Activated T-cell treated with anti-CD3 and anti-CD28 coated beads, Interleukin-2, amount 50 U/mL, for 72 hours (primary cell): ENCODE measurements around the gene DEFB126. TPM values are rescaled to one million over a fixed set of nuclear protein-coding genes. Genes with fewer than 3 reads are reported as not detected.
"Not testable (repeated sequence)": the region's sequence is repeated elsewhere in the genome, so short reads cannot be mapped to it uniquely, and the experiment has no call there.

ENCODE experiments used
- ATAC-seq, 2 donors: fragments of 150-1000 bp; cut with Tn5 transposase; replicated peaks in 1 of 2; 2 replicates each; pipeline ENCODE4 v1.10.0; 2021; ENCODE audit warnings: moderate library complexity in 2 of 2, mild to moderate bottlenecking in 1 of 2
- DNase-seq, 2 donors: peaks; one replicate each; pipeline ENCODE4 v3.0.0; 2021 to 2022; ENCODE audit warnings: mixed read lengths in 1 of 2
- H3K27ac Mint-ChIP-seq: one replicate; pipeline ENCODE4 v1.8.0; 2022; ENCODE audit warnings: mild to moderate bottlenecking, moderate library complexity, mixed read lengths
- H3K27me3 Mint-ChIP-seq: one replicate; pipeline ENCODE4 v1.8.0; 2022; ENCODE audit warnings: low read depth, mixed read lengths
- H3K36me3 Mint-ChIP-seq, 2 donors: one replicate each; pipeline ENCODE4 v1.8.0; 2022; ENCODE audit warnings: mixed read lengths in 2 of 2, mild to moderate bottlenecking in 1 of 2; ENCODE audit not compliant: insufficient read depth in 2 of 2
- H3K4me1 Mint-ChIP-seq: one replicate; pipeline ENCODE4 v1.8.0; 2022; ENCODE audit warnings: low read depth, mixed read lengths
- H3K4me3 Mint-ChIP-seq, 2 donors: one replicate each; pipeline ENCODE4 v1.8.0; 2022; ENCODE audit warnings: mild to moderate bottlenecking in 2 of 2, mixed read lengths in 2 of 2, moderate library complexity in 2 of 2
- H3K9me3 Mint-ChIP-seq, 2 donors: one replicate each; pipeline ENCODE4 v1.8.0; 2022; ENCODE audit warnings: mixed read lengths in 2 of 2
- total RNA-seq, 2 donors: library from RNA; stranded (reverse); gene quantifications; one replicate each; pipeline ENCODE4 v1.2.3, GENCODE V29; 2022

Gene DEFB126
- total RNA-seq, result not detected

- ATAC-seq (no peak), DNase-seq (no peak)
- H3K9me3 Mint-ChIP-seq, result no peaks in the 10 kb centered on the region
- peaks cover 33% of the 10 kb centered on the region for H3K27me3 Mint-ChIP-seq
- no peak within 1 kb of the TSS for H3K27ac Mint-ChIP-seq
- H3K36me3 Mint-ChIP-seq, result no peaks in the 10 kb centered on the region
- no peak within 1 kb of the TSS for H3K4me3 Mint-ChIP-seq
- peaks cover 4% of the 10 kb centered on the region for H3K4me1 Mint-ChIP-seq
These were observed at the start of gene DEFB126 for GRCh38 chr20:142290-142689. Gene DEFB126 (plus strand): TSS chr20:142590. CDS start chr20:142629, 39 bp downstream.

GRCh38 chr20:93641-94040, 48.7 kb upstream of the DEFB126 start:
- ATAC-seq, result no peak
- peaks cover 8 to 11% of the 10 kb centered on the region in 2 donors for H3K9me3 Mint-ChIP-seq
- H3K36me3 Mint-ChIP-seq, result peaks cover 6 to 13% of the 10 kb centered on the region in 2 donors
- no peak for DNase-seq
- no peak overlapping the region for H3K4me3 Mint-ChIP-seq
- H3K27me3 Mint-ChIP-seq, result peaks cover 52% of the 10 kb centered on the region
- H3K27ac Mint-ChIP-seq, result no peak overlapping the region
- no peaks in the 10 kb centered on the region for H3K4me1 Mint-ChIP-seq

GRCh38 chr20:95215-95614, 47.2 kb upstream of the DEFB126 start:
- H3K4me1 Mint-ChIP-seq, result no peaks in the 10 kb centered on the region
- peaks cover 6 to 13% of the 10 kb centered on the region in 2 donors for H3K36me3 Mint-ChIP-seq
- peaks cover 8 to 11% of the 10 kb centered on the region in 2 donors for H3K9me3 Mint-ChIP-seq
- no peak overlapping the region for H3K27ac Mint-ChIP-seq
- no peak for ATAC-seq
- no peak for DNase-seq
- peaks cover 47% of the 10 kb centered on the region for H3K27me3 Mint-ChIP-seq
- H3K4me3 Mint-ChIP-seq, result no peak overlapping the region

- Mint-ChIP-seq H3K27me3 (peaks cover 42% of the 10 kb centered on the region), H3K36me3 (peaks cover 6 to 13% of the 10 kb centered on the region in 2 donors), H3K9me3 (peaks cover 8 to 11% of the 10 kb centered on the region in 2 donors)
These were observed 44.7 kb upstream of the DEFB126 start for GRCh38 chr20:97691-98090.

GRCh38 chr20:101975-102374, 40.4 kb upstream of the DEFB126 start:
- H3K27me3 Mint-ChIP-seq, result peaks cover 42% of the 10 kb centered on the region
- ATAC-seq, result no peak
- H3K36me3 Mint-ChIP-seq, result no peaks in the 10 kb centered on the region
- H3K4me3 Mint-ChIP-seq, result no peak overlapping the region
- no peak overlapping the region for H3K27ac Mint-ChIP-seq
- no peaks in the 10 kb centered on the region for H3K9me3 Mint-ChIP-seq
- no peaks in the 10 kb centered on the region for H3K4me1 Mint-ChIP-seq
- DNase-seq, result no peak

More at GRCh38 chr20:97691-98090, 44.7 kb upstream of the DEFB126 start:
- DNase-seq, H3K27ac Mint-ChIP-seq, H3K4me1 Mint-ChIP-seq, H3K4me3 Mint-ChIP-seq, ATAC-seq: not testable (repeated sequence)

GRCh38 chr20:103456-103855, 38.9 kb upstream of the DEFB126 start:
- Mint-ChIP-seq H3K4me3 (no peak overlapping the region), H3K9me3 (no peaks in the 10 kb centered on the region), H3K4me1 (no peaks in the 10 kb centered on the region), H3K27me3 (peaks cover 53% of the 10 kb centered on the region), H3K27ac (no peak overlapping the region), H3K36me3 (no peaks in the 10 kb centered on the region)
- no peak for ATAC-seq
- DNase-seq, result no peak

GRCh38 chr20:112396-112795, 30.0 kb upstream of the DEFB126 start:
- H3K36me3 Mint-ChIP-seq, result no peaks in the 10 kb centered on the region
- no peak overlapping the region for H3K4me3 Mint-ChIP-seq
- H3K27me3 Mint-ChIP-seq, result peaks cover 28% of the 10 kb centered on the region
- peaks cover 1 to 2% of the 10 kb centered on the region in 2 donors for H3K9me3 Mint-ChIP-seq
- no peak for DNase-seq
- no peak overlapping the region for H3K27ac Mint-ChIP-seq
- no peaks in the 10 kb centered on the region for H3K4me1 Mint-ChIP-seq
- no peak for ATAC-seq

GRCh38 chr20:117518-117917, 24.9 kb upstream of the DEFB126 start:
- no peak for ATAC-seq

GRCh38 chr20:129786-130323, 12.5 kb upstream of the DEFB126 start:
- not testable (repeated sequence) for H3K4me1 Mint-ChIP-seq, ATAC-seq
- H3K27me3 Mint-ChIP-seq, result peaks cover 22% of the 10 kb centered on the region

More at GRCh38 chr20:117518-117917, 24.9 kb upstream of the DEFB126 start:
- no peak overlapping the region for H3K4me3 Mint-ChIP-seq
- H3K36me3 Mint-ChIP-seq, result no peaks in the 10 kb centered on the region
- H3K9me3 Mint-ChIP-seq, result peaks cover 4% of the 10 kb centered on the region in 2 donors
- H3K4me1 Mint-ChIP-seq, result no peaks in the 10 kb centered on the region
- no peak overlapping the region for H3K27ac Mint-ChIP-seq
- DNase-seq, result no peak
- H3K27me3 Mint-ChIP-seq, result peaks cover 53% of the 10 kb centered on the region

GRCh38 chr20:137668-138490, 4.5 kb upstream of the DEFB126 start:
- peaks cover 4% of the 10 kb centered on the region for H3K4me1 Mint-ChIP-seq
- peaks cover 2 to 3% of the 10 kb centered on the region in 2 donors for H3K9me3 Mint-ChIP-seq
- no peak overlapping the region for H3K4me3 Mint-ChIP-seq
- H3K27me3 Mint-ChIP-seq, result peaks cover 15% of the 10 kb centered on the region
- DNase-seq (peak in 1 of 2 donors; percentile 3), ATAC-seq (no peak)
- no peak overlapping the region for H3K27ac Mint-ChIP-seq
- H3K36me3 Mint-ChIP-seq, result no peaks in the 10 kb centered on the region

More at GRCh38 chr20:129786-130323, 12.5 kb upstream of the DEFB126 start:
- not testable (repeated sequence) for H3K4me3 Mint-ChIP-seq, H3K9me3 Mint-ChIP-seq, H3K27ac Mint-ChIP-seq, DNase-seq, H3K36me3 Mint-ChIP-seq

GRCh38 chr20:145877-146276, 3.5 kb downstream of the DEFB126 start:
- no peak for ATAC-seq
- Mint-ChIP-seq H3K9me3 (no peaks in the 10 kb centered on the region), H3K4me1 (no peaks in the 10 kb centered on the region), H3K4me3 (no peak overlapping the region), H3K27me3 (peaks cover 36% of the 10 kb centered on the region), H3K36me3 (no peaks in the 10 kb centered on the region), H3K27ac (no peak overlapping the region)
- no peak for DNase-seq

GRCh38 chr20:152131-152530, 9.7 kb downstream of the DEFB126 start:
- DNase-seq (no peak), ATAC-seq (no peak)
- no peaks in the 10 kb centered on the region for H3K4me1 Mint-ChIP-seq
- no peaks in the 10 kb centered on the region for H3K9me3 Mint-ChIP-seq
- H3K36me3 Mint-ChIP-seq, result no peaks in the 10 kb centered on the region
- peaks cover 51% of the 10 kb centered on the region for H3K27me3 Mint-ChIP-seq
- H3K4me3 Mint-ChIP-seq, result no peak overlapping the region
- no peak overlapping the region for H3K27ac Mint-ChIP-seq

GRCh38 chr20:157154-157553, 14.8 kb downstream of the DEFB126 start, which contains the start of gene DEFB127:
Gene DEFB127 (plus strand): TSS chr20:157454. CDS start chr20:157545, 91 bp downstream.
- H3K27me3 Mint-ChIP-seq, result peaks cover 35% of the 10 kb centered on the region
- ATAC-seq, result no peak
- no peaks in the 10 kb centered on the region for H3K4me1 Mint-ChIP-seq
- no peak for DNase-seq
- H3K4me3 Mint-ChIP-seq, result no peak within 1 kb of the TSS
- no peak within 1 kb of the TSS for H3K27ac Mint-ChIP-seq
- H3K9me3 Mint-ChIP-seq, result no peaks in the 10 kb centered on the region
- H3K36me3 Mint-ChIP-seq, result no peaks in the 10 kb centered on the region
